Lung (tissue), 12 donors: ENCODE results near the gene TRIM17. TPM values are rescaled to one million over a fixed set of nuclear protein-coding genes. Genes with fewer than 3 reads are reported as not detected.

Experiments used
- ATAC-seq: fragments of 200-7000 bp; cut with Tn5 transposase; one replicate; pipeline ENCODE4 v1.9.1; 2020; ENCODE audit warnings: moderate number of reproducible peaks; ENCODE audit not compliant: insufficient read depth, low FRiP score
- DNase-seq, 3 donors: peaks; one replicate each; pipeline ENCODE4 v3.0.0-alpha.2; 2013 to 2017
- H3K27ac ChIP-seq, 2 donors: one replicate each; pipeline ENCODE4 v1.5.1; 2013; ENCODE audit warnings: mild to moderate bottlenecking in 2 of 2, moderate library complexity in 2 of 2, control low read depth in 1 of 2, inconsistent platforms in 1 of 2, low read depth in 1 of 2, low read length in 1 of 2
- H3K27me3 ChIP-seq, 3 donors: one replicate each; pipeline ENCODE4 v1.5.1; 2013; ENCODE audit warnings: low read length in 2 of 3; ENCODE audit not compliant: control insufficient read depth in 3 of 3, insufficient read depth in 3 of 3
- H3K36me3 ChIP-seq, 4 donors: one replicate each; pipeline ENCODE4 v1.5.1; 2013; ENCODE audit warnings: low read length in 4 of 4, mild to moderate bottlenecking in 1 of 4, moderate library complexity in 1 of 4; ENCODE audit not compliant: control insufficient read depth in 4 of 4, insufficient read depth in 4 of 4
- H3K4me1 ChIP-seq, 5 donors: one replicate each; pipeline ENCODE4 v1.5.1; 2013; ENCODE audit warnings: low read length in 5 of 5, mild to moderate bottlenecking in 2 of 5, moderate library complexity in 1 of 5; ENCODE audit not compliant: control insufficient read depth in 5 of 5, insufficient read depth in 5 of 5
- H3K4me3 ChIP-seq: one replicate; pipeline ENCODE4 v1.5.1; 2013; ENCODE audit warnings: mild to moderate bottlenecking, control low read depth, moderate library complexity
- H3K9ac ChIP-seq, 2 donors: one replicate each; pipeline ENCODE4 v1.5.1; 2013; ENCODE audit warnings: low read length in 2 of 2, control low read depth in 1 of 2; ENCODE audit not compliant: insufficient read depth in 1 of 2
- H3K9me3 ChIP-seq, 4 donors: one replicate each; pipeline ENCODE4 v1.5.1; 2013; ENCODE audit warnings: low read length in 3 of 4, mild to moderate bottlenecking in 1 of 4, moderate library complexity in 1 of 4; ENCODE audit not compliant: control insufficient read depth in 4 of 4, insufficient read depth in 3 of 4
- WGBS, 2 donors: extraction: QIAGEN DNeasy Blood & Tissue Kit; methylation state at CpG; one replicate each; pipeline ENCODE4 v1.1.7; 2013; 5-methylcytosine and 5-hydroxymethylcytosine counted together
- polyA plus RNA-seq, 2 donors: library from polyadenylated mRNA; stranded (reverse); fragments of 200-250 nt; gene quantifications; one replicate each; pipeline ENCODE4 v1.2.1, GENCODE V29; 2013
- total RNA-seq, 2 donors: library from RNA; depleted of rRNA in 1 of 2; stranded (reverse); fragments of >200 nt in 1 of 2; gene quantifications; one replicate each; pipeline ENCODE4 v1.2.1, GENCODE V29; 2014 to 2021
- TF ChIP-seq, protein P1 (sequence below): IDR thresholded peaks from 2 replicates; pipeline ENCODE4 v1.5.1; 2012; ENCODE audit warnings: mild to moderate bottlenecking; ENCODE audit errors: control extremely low read depth, extremely low read depth
- donor health status: control.
- donor health status: control.
- donor health status: Bipolar disorder and iron deficiency.
- donor health status: healthy.
- donor health status: DM: yes; HTN: yes; CAD: no.

The TRIM17 gene
- total and polyA plus RNA-seq, 4 donors: 1.0 to 3.3 (median 1.8) TPM

DNA sequence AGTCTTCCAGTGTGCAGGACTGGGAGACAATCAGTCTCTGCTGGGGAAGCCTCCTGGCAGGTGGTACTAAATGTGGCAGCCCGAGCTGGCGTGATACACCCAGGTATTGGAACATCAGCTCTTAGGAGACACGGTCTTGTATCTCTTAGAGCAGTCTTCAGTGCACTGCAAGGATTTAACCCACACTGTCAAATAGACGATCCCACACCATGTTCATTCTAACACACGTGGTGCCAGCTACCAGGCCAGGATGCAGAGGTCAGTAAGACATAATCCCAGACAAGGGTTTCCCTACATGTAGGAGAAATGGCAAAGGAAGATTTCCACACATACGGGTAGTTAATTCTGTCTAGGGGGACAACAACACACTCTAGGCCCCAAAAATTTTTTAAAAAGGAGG, 18.7 kb downstream of the TRIM17 start:
- peaks cover 0 to 3% (median 0%) of the 10 kb centered on the region in 5 donors for H3K4me1 ChIP-seq
- H3K27me3 ChIP-seq: no peaks in the 10 kb centered on the region
- ATAC-seq (no peak), DNase-seq (peak in 1 of 3 donors; percentile 8)
- no peak overlapping the region for H3K27ac ChIP-seq
- WGBS, 2 donors: 92 to 96% methylated on average over 6 of the region's 6 CpGs
- H3K36me3 ChIP-seq: peaks cover 0 to 66% (median 15%) of the 10 kb centered on the region in 4 donors
- H3K4me3 ChIP-seq: no peak overlapping the region
- H3K9me3 ChIP-seq: no peaks in the 10 kb centered on the region
- TF ChIP-seq, protein P1, sequence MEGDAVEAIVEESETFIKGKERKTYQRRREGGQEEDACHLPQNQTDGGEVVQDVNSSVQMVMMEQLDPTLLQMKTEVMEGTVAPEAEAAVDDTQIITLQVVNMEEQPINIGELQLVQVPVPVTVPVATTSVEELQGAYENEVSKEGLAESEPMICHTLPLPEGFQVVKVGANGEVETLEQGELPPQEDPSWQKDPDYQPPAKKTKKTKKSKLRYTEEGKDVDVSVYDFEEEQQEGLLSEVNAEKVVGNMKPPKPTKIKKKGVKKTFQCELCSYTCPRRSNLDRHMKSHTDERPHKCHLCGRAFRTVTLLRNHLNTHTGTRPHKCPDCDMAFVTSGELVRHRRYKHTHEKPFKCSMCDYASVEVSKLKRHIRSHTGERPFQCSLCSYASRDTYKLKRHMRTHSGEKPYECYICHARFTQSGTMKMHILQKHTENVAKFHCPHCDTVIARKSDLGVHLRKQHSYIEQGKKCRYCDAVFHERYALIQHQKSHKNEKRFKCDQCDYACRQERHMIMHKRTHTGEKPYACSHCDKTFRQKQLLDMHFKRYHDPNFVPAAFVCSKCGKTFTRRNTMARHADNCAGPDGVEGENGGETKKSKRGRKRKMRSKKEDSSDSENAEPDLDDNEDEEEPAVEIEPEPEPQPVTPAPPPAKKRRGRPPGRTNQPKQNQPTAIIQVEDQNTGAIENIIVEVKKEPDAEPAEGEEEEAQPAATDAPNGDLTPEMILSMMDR: no peak
- H3K9ac ChIP-seq: no peak overlapping the region

DNA sequence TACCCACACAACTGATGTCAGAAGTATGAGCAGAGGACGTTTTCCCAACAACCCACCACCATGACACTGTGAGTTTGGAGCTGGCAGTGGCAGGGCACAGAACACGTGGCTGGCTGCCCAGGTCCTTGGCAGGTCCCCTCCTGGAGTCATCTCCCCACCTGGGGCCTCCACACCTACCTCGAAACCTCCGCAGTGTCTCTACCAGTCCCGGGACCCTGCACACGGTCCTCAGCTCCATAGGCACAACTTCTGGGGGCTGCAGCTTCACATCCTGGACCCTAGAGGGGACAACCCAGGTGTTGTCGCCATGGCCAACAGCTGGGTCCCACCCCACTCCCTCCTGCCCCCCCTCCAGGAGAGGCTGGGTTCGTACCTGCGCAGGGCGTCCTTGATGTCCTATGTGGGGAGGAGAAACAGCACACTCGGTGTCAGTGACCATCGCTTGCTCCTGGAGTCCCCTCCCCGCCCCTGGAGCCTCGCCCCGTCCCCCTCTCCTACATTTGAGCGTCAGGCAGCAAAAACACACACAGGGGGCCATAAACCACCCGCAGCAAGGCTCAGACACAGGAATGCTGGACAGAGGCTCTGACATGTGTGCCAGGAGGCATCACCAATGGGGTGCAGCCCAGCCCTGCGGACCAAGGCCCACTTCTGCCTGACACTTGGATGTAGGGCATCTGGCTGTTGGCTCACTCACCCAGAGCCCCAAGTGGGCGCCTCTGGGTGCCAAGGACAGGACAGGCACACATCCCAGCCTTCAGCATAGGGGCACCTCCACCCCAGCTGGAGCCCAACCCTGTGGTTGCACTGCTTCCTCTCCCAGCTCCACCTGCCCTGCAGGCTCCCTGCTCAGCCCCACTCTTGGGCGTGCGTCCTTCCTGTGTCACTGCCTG, 19.6 kb downstream of the TRIM17 start:
- Histone ChIP-seq H3K9ac (no peak overlapping the region), H3K9me3 (no peaks in the 10 kb centered on the region), H3K27ac (no peak overlapping the region), H3K4me3 (no peak overlapping the region), H3K27me3 (no peaks in the 10 kb centered on the region), H3K4me1 (peaks cover 0 to 3% (median 0%) of the 10 kb centered on the region in 5 donors), H3K36me3 (peaks cover 0 to 65% (median 15%) of the 10 kb centered on the region in 4 donors)
- TF ChIP-seq, protein P1: no peak
- ATAC-seq (no peak), DNase-seq (peak in 1 of 3 donors; percentile 9)
- 94 to 96% methylated on average over 21 of the region's 21 CpGs for WGBS, 2 donors

DNA sequence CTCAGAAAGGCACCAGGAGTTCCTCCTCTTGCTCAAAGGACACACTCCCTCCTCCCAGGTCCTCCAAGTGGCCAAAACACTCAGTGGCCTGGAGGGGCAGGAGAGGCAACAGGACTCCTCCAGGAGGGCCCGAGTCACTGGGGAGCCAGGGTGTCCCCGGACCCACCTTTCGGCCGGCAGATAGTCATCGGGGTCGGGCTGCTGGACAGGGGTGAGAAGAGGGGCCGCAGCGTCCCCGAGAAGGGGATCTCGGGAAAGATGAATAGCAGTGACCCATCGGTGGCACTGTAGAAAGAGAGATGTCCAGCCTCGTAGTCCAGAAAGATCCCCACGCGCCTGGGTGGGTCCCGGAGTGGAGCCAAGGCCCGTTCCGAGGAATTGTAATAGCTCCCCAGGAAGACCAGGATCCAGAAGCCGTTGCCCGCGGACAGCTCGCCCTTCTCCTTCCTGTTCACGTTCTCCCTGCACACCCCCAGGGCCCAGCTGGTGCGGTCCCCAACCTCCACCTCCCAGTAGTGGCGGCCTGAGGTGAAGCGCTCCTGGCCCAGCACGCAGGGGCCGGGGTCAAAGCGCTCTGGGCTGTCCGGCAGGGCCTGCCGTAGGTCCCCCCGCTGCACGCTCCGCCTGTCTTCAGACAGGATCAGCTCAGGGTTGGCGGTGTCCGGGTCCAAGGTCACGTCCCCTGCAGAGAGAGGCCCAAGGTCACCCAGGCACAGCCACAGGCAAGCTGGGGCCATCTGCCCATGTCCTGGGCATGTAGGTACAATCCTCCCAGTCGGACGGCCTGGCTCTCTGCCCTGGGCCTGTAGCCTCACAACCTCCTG, 21.9 kb downstream of the TRIM17 start:
- H3K27ac ChIP-seq: no peak overlapping the region
- H3K9me3 ChIP-seq: no peaks in the 10 kb centered on the region
- 94 to 95% methylated on average over 38 of the region's 38 CpGs for WGBS, 2 donors
- TF ChIP-seq, protein P1: no peak
- peaks cover 0 to 3% (median 0%) of the 10 kb centered on the region in 5 donors for H3K4me1 ChIP-seq
- DNase-seq (peak in 1 of 3 donors; percentile 9), ATAC-seq (no peak)
- no peak overlapping the region for H3K9ac ChIP-seq
- no peaks in the 10 kb centered on the region for H3K27me3 ChIP-seq
- no peak overlapping the region for H3K4me3 ChIP-seq
- H3K36me3 ChIP-seq: peaks cover 0 to 48% (median 12%) of the 10 kb centered on the region in 4 donors
